Natural killer cell treated with Interleukin-12 subunit alpha and Interleukin-12 subunit beta and Interleukin-15 and Interleukin-18, amount 100 ng/mL, for 72 hours (primary cell): ENCODE data around the gene MARCHF10. TPM values are rescaled to one million over a fixed set of nuclear protein-coding genes. Genes with fewer than 3 reads are reported as not detected.

Experiments
- ATAC-seq, 2 donors: fragments of 150-1000 bp; cut with Tn5 transposase in 1 of 2; sonication (Bioruptor Pico), chemical (Tn5 transposase) in 1 of 2; 2 replicates each; pipeline ENCODE4 v1.10.0; 2021
- DNase-seq: peaks from one replicate; pipeline ENCODE4 v3.0.0; 2022; ENCODE audit warnings: low spot score
- H3K27ac Mint-ChIP-seq, 2 donors: 1 replicate in 1 of 2; 2 replicates in 1 of 2; pipeline ENCODE4 v1.8.0; 2022; ENCODE audit warnings: mixed read lengths in 2 of 2, mild to moderate bottlenecking in 1 of 2, moderate library complexity in 1 of 2
- H3K27me3 Mint-ChIP-seq, 2 donors: 1 replicate in 1 of 2; 2 replicates in 1 of 2; pipeline ENCODE4 v1.8.0; 2022; ENCODE audit warnings: mixed read lengths in 2 of 2
- H3K36me3 Mint-ChIP-seq: one replicate; pipeline ENCODE4 v1.8.0; 2022; ENCODE audit warnings: mixed read lengths
- H3K4me1 Mint-ChIP-seq, 2 donors: 1 replicate in 1 of 2; 2 replicates in 1 of 2; pipeline ENCODE4 v1.8.0; 2022; ENCODE audit warnings: low read depth in 2 of 2, mixed read lengths in 2 of 2, mild to moderate bottlenecking in 1 of 2
- H3K4me3 Mint-ChIP-seq: one replicate; pipeline ENCODE4 v1.8.0; 2022; ENCODE audit warnings: mixed read lengths
- H3K9me3 Mint-ChIP-seq: 2 replicates; pipeline ENCODE4 v1.8.0; 2022; ENCODE audit warnings: mixed read lengths
- total RNA-seq, 2 donors: library from RNA; stranded (reverse); gene quantifications; one replicate each; pipeline ENCODE4 v1.2.3, GENCODE V29; 2022

The MARCHF10 gene
- total RNA-seq, 2 donors from 2014 or later, result not detected

DNA sequence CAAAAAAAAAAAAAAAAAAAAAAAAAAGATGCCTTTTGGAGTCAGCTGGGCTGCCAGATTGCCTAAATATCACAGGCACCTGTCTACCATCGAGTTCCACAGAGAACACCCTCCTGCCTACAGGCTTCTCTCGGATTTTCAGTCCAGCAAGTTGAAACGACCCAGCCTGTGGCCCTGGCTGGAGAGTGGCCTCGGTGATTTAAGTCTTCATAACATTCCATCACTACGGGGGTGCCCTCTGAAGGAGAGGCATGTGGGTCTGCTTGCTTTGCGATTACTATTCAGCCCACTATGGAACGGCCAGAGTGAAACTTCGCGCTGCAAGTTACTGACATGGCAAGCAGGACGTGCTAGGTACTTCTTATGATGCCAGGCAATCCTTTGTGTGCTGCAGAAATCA lies 42.8 kb downstream of the MARCHF10 start:
- Mint-ChIP-seq H3K4me3 (no peak overlapping the region), H3K36me3 (no peaks in the 10 kb centered on the region), H3K9me3 (no peaks in the 10 kb centered on the region), H3K27ac (no peak overlapping the region), H3K27me3 (peaks cover 6 to 27% of the 10 kb centered on the region in 2 donors), H3K4me1 (no peaks in the 10 kb centered on the region)
- no peak for DNase-seq
- ATAC-seq, result no peak

DNA sequence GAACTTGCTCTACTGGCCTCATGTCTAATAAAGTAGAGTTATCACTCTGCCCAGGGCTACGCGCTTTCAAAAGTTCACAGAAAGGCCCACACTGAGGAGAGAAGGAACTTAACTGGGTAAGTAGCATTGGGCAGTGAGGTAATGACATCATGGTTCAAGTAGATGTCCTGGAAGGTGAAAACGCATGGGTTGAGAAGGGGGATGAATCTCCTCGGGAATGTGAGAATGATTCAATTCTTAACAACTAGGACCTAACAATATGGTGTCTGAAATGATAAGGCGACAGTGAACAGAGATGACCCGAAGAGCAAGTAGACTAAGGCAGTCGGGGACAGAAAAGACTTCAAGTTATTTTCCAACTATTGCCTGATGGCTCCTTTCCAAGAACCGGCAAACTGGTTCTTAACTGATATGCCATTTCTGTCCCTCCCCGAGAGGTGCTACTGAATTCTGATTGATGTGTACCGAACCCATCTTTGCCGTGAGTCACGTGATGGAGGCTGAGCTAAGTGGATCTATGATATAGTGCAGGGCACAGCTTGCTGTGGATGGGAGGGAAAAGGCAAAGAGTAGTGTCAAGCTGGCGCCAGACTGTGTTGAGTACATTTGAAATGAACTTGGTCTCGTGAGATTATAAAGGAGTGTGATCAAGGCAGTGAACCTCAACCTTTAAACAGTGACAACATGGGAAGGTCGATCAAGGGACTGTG lies 44.1 kb downstream of the MARCHF10 start:
- no peaks in the 10 kb centered on the region for H3K9me3 Mint-ChIP-seq
- ATAC-seq, result no peak
- H3K27me3 Mint-ChIP-seq, result peaks cover 6 to 29% of the 10 kb centered on the region in 2 donors

DNA sequence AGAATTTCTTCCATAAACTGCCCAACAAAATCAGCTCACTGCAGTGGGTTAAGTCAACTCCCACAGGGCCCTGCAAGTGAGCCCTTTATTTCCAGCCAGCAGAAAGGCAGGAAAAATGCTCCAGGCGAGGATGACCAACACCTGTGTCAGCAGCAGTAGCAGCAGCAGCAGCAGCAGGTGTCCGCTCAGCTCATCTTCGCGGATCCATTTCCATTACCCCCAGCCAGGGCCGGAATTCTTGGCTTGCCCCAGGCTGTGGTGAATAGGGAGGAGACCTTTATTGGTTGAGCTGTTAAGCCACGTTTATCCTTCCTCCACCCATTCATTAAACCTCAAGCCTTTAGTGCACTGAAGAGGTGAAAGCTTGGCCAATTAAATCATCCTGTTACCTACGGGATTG lies 46.2 kb downstream of the MARCHF10 start:
- Mint-ChIP-seq H3K4me3 (no peak overlapping the region), H3K9me3 (no peaks in the 10 kb centered on the region), H3K4me1 (no peaks in the 10 kb centered on the region), H3K36me3 (no peaks in the 10 kb centered on the region), H3K27ac (no peak overlapping the region), H3K27me3 (peaks cover 6 to 33% of the 10 kb centered on the region in 2 donors)
- DNase-seq (no peak), ATAC-seq (no peak)

More for the DNA sequence above, 44.1 kb downstream of the MARCHF10 start:
- H3K27ac Mint-ChIP-seq, result no peak overlapping the region
- H3K36me3 Mint-ChIP-seq, result no peaks in the 10 kb centered on the region
- no peak overlapping the region for H3K4me3 Mint-ChIP-seq
- H3K4me1 Mint-ChIP-seq, result no peaks in the 10 kb centered on the region
- no peak for DNase-seq

DNA sequence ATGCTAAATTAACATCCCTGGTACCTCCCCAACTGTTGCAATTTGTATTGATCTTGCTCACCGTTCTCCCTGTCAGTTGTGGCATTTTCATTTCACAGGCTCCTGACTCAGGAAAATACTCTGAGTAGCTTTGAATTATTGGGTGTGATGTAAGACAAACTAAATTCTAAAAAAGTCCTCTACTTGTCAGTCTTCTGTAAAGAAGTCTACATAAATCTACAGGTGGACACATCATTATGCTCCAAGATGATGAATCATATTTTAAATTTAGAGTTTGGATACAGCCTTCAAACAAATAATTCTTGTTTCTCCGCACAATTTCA lies 47.2 kb downstream of the MARCHF10 start:
- no peak overlapping the region for H3K4me3 Mint-ChIP-seq
- H3K27me3 Mint-ChIP-seq, result peaks cover 3 to 33% of the 10 kb centered on the region in 2 donors
- no peak for DNase-seq
- H3K4me1 Mint-ChIP-seq, result no peaks in the 10 kb centered on the region
- no peak overlapping the region for H3K27ac Mint-ChIP-seq
- no peaks in the 10 kb centered on the region for H3K36me3 Mint-ChIP-seq
- ATAC-seq, result no peak
- no peaks in the 10 kb centered on the region for H3K9me3 Mint-ChIP-seq

DNA sequence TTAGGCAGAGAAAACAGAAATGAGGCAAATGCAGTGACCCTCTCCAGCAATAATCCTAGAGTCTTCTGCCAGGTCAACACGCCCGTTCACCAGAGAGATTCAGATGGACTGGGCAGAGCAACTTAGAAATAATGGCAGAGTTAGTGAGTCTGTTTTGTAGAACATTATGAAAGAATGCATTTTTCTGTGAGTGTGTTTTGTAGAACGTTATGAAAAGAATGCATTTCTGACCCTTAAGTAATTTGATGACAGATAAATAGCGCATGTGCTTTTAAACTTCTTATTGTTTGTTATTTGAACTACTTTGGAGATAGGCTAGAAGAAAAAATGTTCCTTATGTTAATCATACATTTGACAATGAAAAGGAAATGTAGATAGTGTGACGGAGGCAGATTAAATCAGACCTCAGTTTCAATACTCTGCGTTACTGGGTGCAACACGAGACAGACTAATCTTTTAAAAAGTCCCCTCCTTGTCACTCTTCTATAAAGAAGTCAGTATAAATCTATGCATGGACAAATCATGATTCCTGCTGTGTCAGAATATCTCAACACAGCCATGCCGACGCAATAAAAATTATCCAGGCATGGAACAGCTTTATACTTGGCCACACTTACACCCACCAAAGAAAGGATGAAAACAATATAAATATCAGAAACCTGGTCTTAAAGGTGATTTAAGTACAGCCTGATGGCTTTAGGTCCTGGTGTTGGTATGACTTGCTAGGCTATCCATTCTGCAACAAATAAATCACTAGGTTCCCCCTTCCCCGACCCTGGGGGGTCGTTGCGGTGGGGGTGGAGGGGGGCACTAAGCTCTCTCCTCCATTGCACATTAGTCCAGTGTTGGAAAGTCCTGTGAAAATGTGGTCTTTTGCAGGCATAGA lies 47.8 kb downstream of the MARCHF10 start:
- H3K4me1 Mint-ChIP-seq, result no peaks in the 10 kb centered on the region

DNA sequence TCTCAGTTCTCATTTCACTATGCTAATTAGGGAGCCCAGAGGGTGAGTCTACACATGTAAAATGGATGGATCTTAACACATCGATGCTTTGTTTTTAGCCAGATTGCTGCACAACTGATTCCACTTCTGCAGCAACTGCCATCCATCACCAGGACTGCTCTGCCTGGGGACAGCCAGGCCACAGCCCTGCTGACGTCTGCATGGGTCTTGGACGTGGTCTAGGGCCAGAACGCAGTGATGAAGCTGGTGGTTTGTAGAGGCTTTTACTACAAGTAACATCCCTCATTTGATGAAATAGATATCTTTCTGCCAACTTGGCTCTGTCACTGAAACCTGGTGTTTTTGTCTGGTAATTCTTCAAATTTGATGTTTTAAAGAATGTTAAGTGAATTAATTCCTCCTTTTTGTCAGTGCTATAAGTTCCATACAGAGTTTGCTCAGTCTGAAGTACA lies 50.6 kb downstream of the MARCHF10 start:
- no peaks in the 10 kb centered on the region for H3K4me1 Mint-ChIP-seq
- DNase-seq (no peak), ATAC-seq (no peak)

More for the DNA sequence above, 47.8 kb downstream of the MARCHF10 start:
- Mint-ChIP-seq H3K4me3 (no peak overlapping the region), H3K27me3 (peaks cover 3 to 33% of the 10 kb centered on the region in 2 donors), H3K36me3 (no peaks in the 10 kb centered on the region), H3K27ac (no peak overlapping the region), H3K9me3 (no peaks in the 10 kb centered on the region)
- ATAC-seq (no peak), DNase-seq (no peak)

DNA sequence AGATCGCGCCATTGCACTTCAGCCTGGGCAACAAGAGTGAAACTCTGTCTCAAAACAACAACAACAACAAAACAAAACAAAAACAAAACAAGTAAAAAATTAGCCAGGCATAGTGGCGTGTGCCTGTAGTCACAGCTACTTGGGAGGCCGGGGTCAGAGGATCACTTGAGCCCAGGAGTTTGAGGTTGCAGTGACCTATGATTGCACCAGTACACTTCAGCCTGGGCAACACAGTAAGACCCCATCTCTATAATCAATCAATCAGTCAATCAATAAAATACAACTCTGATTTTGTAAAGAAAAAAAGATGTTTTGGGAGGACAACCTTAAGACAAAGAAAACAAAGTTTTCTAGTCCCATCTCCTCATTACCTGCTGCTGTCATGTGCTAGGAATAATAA lies 51.9 kb downstream of the MARCHF10 start:
- H3K9me3 Mint-ChIP-seq, result no peaks in the 10 kb centered on the region
- no peak overlapping the region for H3K4me3 Mint-ChIP-seq
- no peak overlapping the region for H3K27ac Mint-ChIP-seq
- no peak for DNase-seq
- no peak for ATAC-seq
- H3K27me3 Mint-ChIP-seq, result peaks cover 3 to 21% of the 10 kb centered on the region in 2 donors
- H3K36me3 Mint-ChIP-seq, result no peaks in the 10 kb centered on the region
- H3K4me1 Mint-ChIP-seq, result no peaks in the 10 kb centered on the region

More for the DNA sequence above, 50.6 kb downstream of the MARCHF10 start:
- no peaks in the 10 kb centered on the region for H3K9me3 Mint-ChIP-seq
- H3K27ac Mint-ChIP-seq, result no peak overlapping the region
- H3K27me3 Mint-ChIP-seq, result peaks cover 3 to 22% of the 10 kb centered on the region in 2 donors
- no peaks in the 10 kb centered on the region for H3K36me3 Mint-ChIP-seq
- H3K4me3 Mint-ChIP-seq, result no peak overlapping the region

DNA sequence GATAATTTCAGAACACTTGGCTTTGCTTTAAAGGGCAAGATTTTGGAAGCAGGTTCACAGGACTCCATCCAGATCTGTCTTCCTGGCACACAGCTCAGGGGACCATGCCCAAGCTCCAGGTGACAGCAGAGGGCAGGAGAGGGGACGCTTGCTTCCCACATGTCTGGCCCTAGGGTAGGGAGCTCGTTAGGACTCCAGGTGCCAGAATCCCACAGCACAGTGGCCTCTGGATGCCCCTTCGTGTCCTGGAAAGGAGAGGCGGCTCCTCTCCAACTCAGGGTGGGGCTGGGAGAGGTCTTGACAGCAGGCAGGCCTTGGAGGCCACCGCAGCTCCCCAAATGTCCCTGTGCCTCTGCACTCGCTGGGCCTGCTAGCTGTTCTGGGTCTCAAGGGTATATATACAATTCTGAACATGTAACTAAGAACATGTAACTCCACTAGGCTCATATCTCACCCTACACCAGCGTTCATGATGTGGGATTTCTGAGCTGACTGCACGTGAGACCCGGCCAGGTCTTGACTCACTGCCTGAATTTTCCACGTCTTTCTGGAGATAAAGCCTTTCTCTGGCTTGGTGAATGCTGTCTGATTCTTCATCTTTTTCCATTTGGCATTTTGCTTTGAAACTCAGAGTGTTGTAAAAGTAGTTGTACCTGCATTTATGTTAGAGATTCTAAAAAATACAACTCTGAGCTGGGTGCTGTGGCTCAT lies 52.8 kb downstream of the MARCHF10 start:
- Mint-ChIP-seq H3K27me3 (peaks cover 0 to 14% of the 10 kb centered on the region in 2 donors), H3K4me1 (no peaks in the 10 kb centered on the region), H3K4me3 (no peak overlapping the region), H3K36me3 (no peaks in the 10 kb centered on the region), H3K9me3 (no peaks in the 10 kb centered on the region), H3K27ac (no peak overlapping the region)
- no peak for ATAC-seq
- no peak for DNase-seq

DNA sequence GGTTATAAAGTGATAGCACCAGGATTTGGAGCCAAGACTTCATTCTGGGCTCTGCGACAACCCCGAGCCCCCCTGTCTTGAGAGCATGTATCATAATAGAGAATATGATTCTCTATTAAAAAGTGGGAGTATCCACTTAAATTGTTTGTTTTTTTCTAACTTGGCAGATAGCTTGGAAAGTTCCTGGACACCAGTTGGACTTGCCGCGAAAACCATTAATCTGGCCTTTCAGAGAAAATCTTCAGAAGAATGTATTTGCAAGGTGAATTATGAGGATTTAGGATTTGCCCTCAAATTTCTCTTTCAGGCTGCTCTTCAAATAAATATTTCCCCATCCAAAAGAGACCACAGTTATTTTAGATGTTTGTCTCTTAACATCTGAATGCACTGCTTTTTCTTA lies 53.5 kb downstream of the MARCHF10 start:
- Mint-ChIP-seq H3K4me1 (no peaks in the 10 kb centered on the region), H3K9me3 (no peaks in the 10 kb centered on the region), H3K27ac (no peak overlapping the region), H3K27me3 (peaks cover 0 to 7% of the 10 kb centered on the region in 2 donors), H3K36me3 (no peaks in the 10 kb centered on the region), H3K4me3 (no peak overlapping the region)
- no peak for ATAC-seq
- no peak for DNase-seq

DNA sequence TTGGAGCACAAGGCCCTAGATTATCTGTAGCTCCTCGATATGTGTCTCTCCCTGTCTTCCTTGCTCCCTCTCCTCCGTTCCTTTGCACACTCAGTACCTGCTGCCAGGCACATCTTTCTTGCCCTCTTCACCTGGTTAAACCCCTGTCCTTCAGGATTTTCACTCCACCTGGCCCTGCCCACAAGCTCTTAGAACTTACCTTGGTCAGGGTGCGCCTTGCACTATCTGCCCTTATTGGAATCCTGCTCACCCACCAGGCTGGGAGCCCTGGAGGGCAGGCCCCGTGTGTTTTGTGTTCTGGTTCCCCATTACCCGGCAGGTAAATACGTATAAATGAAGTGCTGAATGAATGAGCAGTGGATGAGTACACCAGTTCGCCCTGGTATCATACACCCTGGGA lies 54.6 kb downstream of the MARCHF10 start:
- no peaks in the 10 kb centered on the region for H3K27me3 Mint-ChIP-seq
- H3K27ac Mint-ChIP-seq, result no peak overlapping the region
- no peaks in the 10 kb centered on the region for H3K4me1 Mint-ChIP-seq
- ATAC-seq (no peak), DNase-seq (no peak)
- no peaks in the 10 kb centered on the region for H3K36me3 Mint-ChIP-seq
- no peak overlapping the region for H3K4me3 Mint-ChIP-seq
- H3K9me3 Mint-ChIP-seq, result no peaks in the 10 kb centered on the region

DNA sequence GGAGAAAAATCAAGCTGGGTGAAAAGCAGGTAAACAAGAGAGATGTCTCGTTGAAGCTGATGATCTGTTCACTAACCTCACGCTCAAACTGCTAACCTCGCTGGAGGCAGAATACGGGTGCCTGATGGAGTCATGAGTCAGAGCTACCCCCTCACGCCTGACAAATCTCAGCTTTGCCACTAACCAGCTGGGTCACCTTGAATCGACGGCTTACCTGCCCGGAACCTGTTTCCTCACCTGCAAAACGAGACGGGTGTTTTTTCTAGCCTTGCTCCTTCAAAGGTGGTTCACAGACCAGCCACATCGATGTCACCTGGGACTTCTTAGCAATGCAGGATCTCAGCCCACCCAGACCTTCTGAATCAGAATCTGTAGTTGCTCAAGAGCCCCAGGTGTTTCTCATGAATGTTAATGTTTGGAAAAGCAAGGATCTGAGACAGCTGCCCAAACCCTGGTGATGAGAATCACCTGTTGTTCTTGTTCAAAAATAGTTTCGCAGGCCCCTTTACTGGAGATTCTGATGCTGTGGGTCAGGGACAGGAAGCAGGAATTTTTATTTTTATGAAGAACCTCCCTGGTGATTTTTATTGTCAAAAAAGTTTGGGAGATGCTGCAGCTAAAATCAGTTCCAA lies 56.9 kb downstream of the MARCHF10 start:
- no peak for ATAC-seq
- H3K27ac Mint-ChIP-seq, result no peak overlapping the region

DNA sequence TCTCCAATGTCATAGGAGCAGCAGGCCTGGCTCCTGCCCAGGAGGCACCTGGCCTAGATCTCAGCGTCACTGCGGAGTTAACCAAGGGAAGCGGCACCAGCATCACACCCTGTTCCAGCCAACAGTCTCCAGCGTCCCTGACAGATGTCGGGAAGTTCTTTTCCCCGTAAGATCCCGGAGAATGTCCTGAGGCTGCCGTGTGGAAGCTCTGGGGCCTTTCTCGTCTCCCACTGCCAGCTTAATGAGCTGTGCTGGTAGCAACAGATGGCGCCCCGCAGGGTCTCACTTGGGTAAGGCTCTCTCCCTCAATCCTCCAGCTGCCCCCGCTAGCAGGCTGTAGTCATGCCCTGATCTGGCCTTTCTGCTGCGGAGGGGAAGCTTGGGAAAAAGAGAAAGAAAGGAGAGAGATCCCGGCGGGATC lies 57.5 kb downstream of the MARCHF10 start:
- Mint-ChIP-seq H3K4me1 (no peaks in the 10 kb centered on the region), H3K36me3 (no peaks in the 10 kb centered on the region), H3K27ac (no peak overlapping the region), H3K27me3 (peaks cover 0 to 9% of the 10 kb centered on the region in 2 donors), H3K9me3 (no peaks in the 10 kb centered on the region), H3K4me3 (no peak overlapping the region)
- DNase-seq, result no peak
- no peak for ATAC-seq

More for the DNA sequence above, 56.9 kb downstream of the MARCHF10 start:
- no peak overlapping the region for H3K4me3 Mint-ChIP-seq
- H3K4me1 Mint-ChIP-seq, result no peaks in the 10 kb centered on the region
- no peak for DNase-seq
- no peaks in the 10 kb centered on the region for H3K9me3 Mint-ChIP-seq
- H3K27me3 Mint-ChIP-seq, result peaks cover 0 to 4% of the 10 kb centered on the region in 2 donors
- no peaks in the 10 kb centered on the region for H3K36me3 Mint-ChIP-seq

DNA sequence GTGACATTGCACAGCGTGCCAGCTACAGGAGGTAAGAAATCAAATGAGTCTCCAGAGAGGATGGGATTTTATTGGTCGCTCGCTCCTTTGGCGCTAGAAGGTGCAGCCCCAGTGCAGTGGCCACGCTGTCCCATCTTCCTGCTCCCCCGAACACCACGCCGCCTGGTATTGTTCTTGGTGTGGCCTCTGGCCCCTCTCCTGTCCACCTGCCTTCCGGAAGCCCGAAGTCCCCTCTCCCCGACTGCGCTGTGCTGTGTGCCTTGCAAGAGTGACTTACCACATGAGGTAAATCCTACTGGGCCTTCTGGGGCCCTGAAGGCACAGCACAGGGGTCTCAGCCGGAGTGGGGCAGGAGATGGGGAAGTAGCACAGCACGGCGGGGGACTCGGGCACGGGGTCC lies 58.2 kb downstream of the MARCHF10 start:
- ATAC-seq (peak in 1 of 2 donors; percentile 41), DNase-seq (no peak)
- H3K4me1 Mint-ChIP-seq, result no peaks in the 10 kb centered on the region
- peaks cover 0 to 11% of the 10 kb centered on the region in 2 donors for H3K27me3 Mint-ChIP-seq
- no peaks in the 10 kb centered on the region for H3K9me3 Mint-ChIP-seq
- no peak overlapping the region for H3K4me3 Mint-ChIP-seq
- H3K27ac Mint-ChIP-seq, result no peak overlapping the region
- H3K36me3 Mint-ChIP-seq, result no peaks in the 10 kb centered on the region
